HEK293 (cell line): ENCODE measurements around the gene SLX4.

Experiments
- CTCF ChIA-PET: fragments of 350-600 bp; formaldehyde crosslinking; extraction: SDS; loops from one replicate; lab custom pipeline; 2021; ENCODE audit warnings: antibody characterized with exemption; lab: Yijun Ruan, JAX
- POLR2A ChIA-PET: fragments of 300-600 bp; formaldehyde crosslinking; extraction: SDS; loops from one replicate; lab custom pipeline; 2020; ENCODE audit warnings: antibody characterized with exemption, inconsistent platforms; lab: Yijun Ruan, JAX
- H3K27ac ChIP-seq: fragments of 200-500 bp; sonication (Bioruptor generic); 2 replicates; pipeline ENCODE4 v1.5.1; 2014; ENCODE audit warnings: low read depth, low read length, control low read depth, inconsistent platforms; ENCODE audit errors: extremely low read depth
- H3K36me3 ChIP-seq, 2 experiments: fragments of 200-500 bp in 1 of 2; sonication (Bioruptor generic) in 1 of 2; 1 replicate in 1 of 2; 2 replicates in 1 of 2; pipeline ENCODE4 v1.5.1; 2014 to 2017; ENCODE audit warnings: inconsistent platforms in 2 of 2, low read length in 2 of 2; ENCODE audit not compliant: control insufficient read depth in 2 of 2, insufficient read depth in 1 of 2
- H3K4me1 ChIP-seq: fragments of 200-500 bp; sonication (Bioruptor generic); 2 replicates; pipeline ENCODE4 v1.5.1; 2014; ENCODE audit warnings: mild to moderate bottlenecking, low read length, inconsistent platforms; ENCODE audit not compliant: control insufficient read depth, insufficient read depth
- H3K4me3 ChIP-seq: 2 replicates; pipeline ENCODE4 v1.5.1; 2011; ENCODE audit warnings: low read depth, mild to moderate bottlenecking, control low read depth, low read length, moderate library complexity
- H3K9me3 ChIP-seq: fragments of 200-500 bp; sonication (Bioruptor generic); 2 replicates; pipeline ENCODE4 v1.5.1; 2014; ENCODE audit warnings: low read depth, low read length, inconsistent platforms; ENCODE audit not compliant: control insufficient read depth, insufficient read depth
- GFI1B ChIP-seq: fragments of 450-650 bp; formaldehyde crosslinking; IDR thresholded peaks from 2 replicates; pipeline ENCODE4 v1.5.1; 2016; ENCODE audit warnings: missing biosample characterization, missing genetic modification characterization
- KLF1 ChIP-seq: fragments of 450-650 bp; formaldehyde crosslinking; IDR thresholded peaks from 2 replicates; pipeline ENCODE4 v1.5.1; 2016; ENCODE audit warnings: missing biosample characterization, missing genetic modification characterization
- KLF10 ChIP-seq: fragments of 450-650 bp; IDR thresholded peaks from 2 replicates; pipeline ENCODE4 v1.5.1; 2018; ENCODE audit warnings: missing biosample characterization, mild to moderate bottlenecking, missing genetic modification characterization
- KLF9 ChIP-seq: fragments of 450-650 bp; formaldehyde crosslinking; IDR thresholded peaks from 2 replicates; pipeline ENCODE4 v1.5.1; 2016; ENCODE audit warnings: missing biosample characterization, missing genetic modification characterization, low read depth
- PRDM4 ChIP-seq: fragments of 450-650 bp; formaldehyde crosslinking; IDR thresholded peaks from 2 replicates; pipeline ENCODE4 v1.5.1; 2017; ENCODE audit warnings: missing biosample characterization, missing genetic modification characterization
- SALL2 ChIP-seq: fragments of 450-650 bp; formaldehyde crosslinking; IDR thresholded peaks from 2 replicates; pipeline ENCODE4 v1.5.0; 2017; ENCODE audit warnings: missing biosample characterization, mild to moderate bottlenecking, missing genetic modification characterization, borderline replicate concordance
- SP2 ChIP-seq: fragments of 450-650 bp; formaldehyde crosslinking; IDR thresholded peaks from 2 replicates; pipeline ENCODE4 v1.5.1; 2016; ENCODE audit warnings: missing biosample characterization, missing genetic modification characterization
- ZBTB49 ChIP-seq: fragments of 450-650 bp; formaldehyde crosslinking; IDR thresholded peaks from 2 replicates; pipeline ENCODE4 v1.5.1; 2016; ENCODE audit warnings: missing biosample characterization, missing genetic modification characterization, low read depth
- ZBTB7A ChIP-seq: fragments of 450-650 bp; formaldehyde crosslinking; IDR thresholded peaks from 2 replicates; pipeline ENCODE4 v1.5.1; 2016; ENCODE audit warnings: low read depth, missing biosample characterization, missing genetic modification characterization
- ZIC2 ChIP-seq: fragments of 450-650 bp; formaldehyde crosslinking; IDR thresholded peaks from 2 replicates; pipeline ENCODE4 v1.5.1; 2016; ENCODE audit warnings: missing biosample characterization, missing genetic modification characterization
- ZNF112 ChIP-seq: fragments of 450-650 bp; formaldehyde crosslinking; IDR thresholded peaks from 2 replicates; pipeline ENCODE4 v1.5.0; 2017; ENCODE audit warnings: missing biosample characterization, missing genetic modification characterization
- ZNF157 ChIP-seq: fragments of 450-650 bp; formaldehyde crosslinking; IDR thresholded peaks from 2 replicates; pipeline ENCODE4 v1.5.1; 2016; ENCODE audit warnings: missing biosample characterization, missing genetic modification characterization
- ZNF2 ChIP-seq: fragments of 450-650 bp; formaldehyde crosslinking; IDR thresholded peaks from 2 replicates; pipeline ENCODE4 v1.5.1; 2016; ENCODE audit warnings: missing biosample characterization, missing genetic modification characterization
- ZNF248 ChIP-seq: fragments of 450-650 bp; formaldehyde crosslinking; IDR thresholded peaks from 2 replicates; pipeline ENCODE4 v1.5.1; 2017; ENCODE audit warnings: missing biosample characterization, missing genetic modification characterization
- ZNF274 ChIP-seq, 2 experiments: fragments of 200-500 bp in 1 of 2; fragments of 450-650 bp in 1 of 2; sonication (Bioruptor generic) in 1 of 2; formaldehyde crosslinking in 1 of 2; IDR thresholded peaks; 2 replicates each; pipeline versions ENCODE4 v1.5.1 to v1.6.1; 2014 to 2016; ENCODE audit warnings: borderline replicate concordance in 1 of 2, inconsistent platforms in 1 of 2, low read length in 1 of 2, missing biosample characterization in 1 of 2, missing genetic modification characterization in 1 of 2
- ZNF311 ChIP-seq: fragments of 450-650 bp; formaldehyde crosslinking; IDR thresholded peaks from 2 replicates; pipeline ENCODE4 v1.5.1; 2017; ENCODE audit warnings: missing biosample characterization, missing genetic modification characterization, borderline replicate concordance
- ZNF416 ChIP-seq: fragments of 450-650 bp; formaldehyde crosslinking; IDR thresholded peaks from 2 replicates; pipeline ENCODE4 v1.5.1; 2016; ENCODE audit warnings: missing biosample characterization, missing genetic modification characterization
- ZNF518A ChIP-seq: fragments of 450-650 bp; formaldehyde crosslinking; conservative IDR thresholded peaks from 2 replicates; pipeline ENCODE4 v1.5.1; 2016; ENCODE audit warnings: low read depth, missing biosample characterization, missing genetic modification characterization
- ZNF548 ChIP-seq: fragments of 450-650 bp; formaldehyde crosslinking; IDR thresholded peaks from 2 replicates; pipeline ENCODE4 v1.5.1; 2016; ENCODE audit warnings: missing biosample characterization, missing genetic modification characterization
- ZNF571 ChIP-seq: fragments of 450-650 bp; formaldehyde crosslinking; IDR thresholded peaks from 2 replicates; pipeline ENCODE4 v1.5.0; 2017; ENCODE audit warnings: missing biosample characterization, missing genetic modification characterization
- ZNF624 ChIP-seq: fragments of 450-650 bp; formaldehyde crosslinking; IDR thresholded peaks from 2 replicates; pipeline ENCODE4 v1.5.1; 2017; ENCODE audit warnings: missing biosample characterization, missing genetic modification characterization
- ZNF639 ChIP-seq: fragments of 450-650 bp; formaldehyde crosslinking; IDR thresholded peaks from 2 replicates; pipeline ENCODE4 v1.5.1; 2016; ENCODE audit warnings: missing biosample characterization, missing genetic modification characterization
- ZNF704 ChIP-seq: fragments of 450-650 bp; formaldehyde crosslinking; IDR thresholded peaks from 2 replicates; pipeline ENCODE4 v1.5.1; 2016; ENCODE audit warnings: missing biosample characterization, missing genetic modification characterization
- ZNF776 ChIP-seq: fragments of 450-650 bp; formaldehyde crosslinking; IDR thresholded peaks from 2 replicates; pipeline ENCODE4 v1.5.0; 2017; ENCODE audit warnings: missing biosample characterization, missing genetic modification characterization, borderline replicate concordance
- ZNF837 ChIP-seq: fragments of 450-650 bp; formaldehyde crosslinking; IDR thresholded peaks from 2 replicates; pipeline ENCODE4 v1.5.1; 2016; ENCODE audit warnings: missing biosample characterization, missing genetic modification characterization

The SLX4 gene

DNA sequence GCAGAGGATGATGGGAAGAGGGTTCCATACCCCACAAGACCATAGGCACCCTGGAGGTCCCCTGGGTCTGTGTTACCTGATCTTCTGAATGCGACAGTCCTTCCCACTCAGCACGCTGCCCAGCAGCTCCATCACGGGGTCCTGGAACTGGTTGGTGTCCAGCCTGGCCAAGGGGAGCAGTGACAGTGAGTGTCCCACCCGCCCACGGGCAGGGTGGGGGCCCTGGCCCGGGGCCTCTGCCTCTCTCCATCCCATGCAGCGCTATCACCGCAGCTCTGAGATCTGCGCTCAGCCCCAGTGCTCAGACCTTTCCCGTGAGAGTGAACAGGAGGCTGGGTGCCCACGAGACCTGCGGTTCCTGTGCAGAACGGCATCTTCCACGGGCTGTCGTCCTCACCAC lies 49.8 kb downstream of the SLX4 start (continued):
- TF ChIP-seq ZNF518A (tag by site-specific recombination) (no peak), KLF1 (tag by site-specific recombination) (no peak), ZNF624 (tag by site-specific recombination) (no peak), SP2 (tag by site-specific recombination) (no peak), ZNF837 (tag by site-specific recombination) (no peak), ZNF548 (tag by site-specific recombination) (no peak), ZNF112 (tag by site-specific recombination) (no peak), ZBTB7A (tag by site-specific recombination) (no peak), ZNF416 (tag by site-specific recombination) (no peak), ZNF704 (tag by site-specific recombination) (no peak)

DNA sequence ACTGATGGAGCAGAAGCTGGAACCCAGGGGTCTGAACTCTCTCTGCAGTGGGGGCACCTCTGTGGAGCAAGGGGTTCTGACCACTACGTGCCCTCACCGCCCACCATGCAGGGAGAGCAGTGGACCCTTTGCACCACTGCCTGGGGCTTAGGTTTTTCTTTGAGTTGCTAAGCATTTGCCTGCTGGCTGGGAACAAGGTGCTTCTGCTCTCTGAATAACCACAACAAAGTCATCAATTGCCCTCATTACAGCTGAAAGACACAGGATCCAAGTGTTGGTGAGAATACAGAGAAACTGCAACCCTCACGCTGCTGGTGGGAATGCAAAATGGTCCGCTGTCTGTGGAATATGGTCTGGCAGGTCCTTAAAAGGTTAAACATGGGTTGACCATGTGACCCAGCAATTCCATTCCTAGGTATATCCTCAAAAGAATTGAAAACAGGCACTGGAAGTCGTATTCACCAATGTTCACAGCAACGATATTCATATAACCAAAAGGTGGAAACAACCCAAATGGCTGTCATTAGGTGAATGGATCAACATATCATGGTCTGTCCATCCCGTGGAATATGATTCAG lies 57.0 kb downstream of the SLX4 start:
- no peak overlapping the region for H3K27ac ChIP-seq
- no peaks in the 10 kb centered on the region for H3K4me1 ChIP-seq
- no peaks in the 10 kb centered on the region for H3K9me3 ChIP-seq
- POLR2A ChIA-PET = no interaction called here
- H3K4me3 ChIP-seq = no peak overlapping the region
- no peaks in the 10 kb centered on the region for H3K36me3 ChIP-seq
- CTCF ChIA-PET = no interaction called here
- TF ChIP-seq KLF10 (no peak), ZNF571 (tag by site-specific recombination) (no peak), PRDM4 (tag by site-specific recombination) (no peak), ZNF112 (tag by site-specific recombination) (no peak), ZNF639 (tag by site-specific recombination) (no peak), ZNF274 (IDR thresholded peaks at IDR 0.05; ENCODE audit: low read length) (no peak), ZNF274 (tag by site-specific recombination; IDR thresholded peaks at IDR 0.05; ENCODE audit: borderline replicate concordance) (no peak), ZNF2 (no peak), GFI1B (tag by site-specific recombination) (no peak), ZNF157 (tag by site-specific recombination) (no peak), KLF9 (tag by site-specific recombination) (no peak), SALL2 (tag by site-specific recombination) (no peak), ZIC2 (tag by site-specific recombination) (no peak), ZNF776 (tag by site-specific recombination) (no peak), ZNF311 (tag by site-specific recombination) (no peak), ZNF248 (no peak), ZBTB49 (tag by site-specific recombination) (no peak)
